ENCODE data around the gene SNX20.

The SNX20 gene

GRCh38 chr16:50681021-50681885, at the start of gene SNX20:
SNX20 (minus strand) TSS chr16:50681312; CDS start chr16:50677526, 3,786 bp downstream.
- DNase-seq (ENCODE audit: low read depth in 1 of 2, low spot score in 1 of 2): peak; percentile 31 to 54

- DNase-seq (ENCODE audit: low read depth in 1 of 2, low spot score in 1 of 2): no peak
These were observed 43.2 kb upstream of the SNX20 start for GRCh38 chr16:50724306-50724705.

- no peak for DNase-seq (ENCODE audit: low read depth in 1 of 2, low spot score in 1 of 2)
These were observed 41.8 kb upstream of the SNX20 start for GRCh38 chr16:50722960-50723359.

GRCh38 chr16:50722405-50722737, 41.3 kb upstream of the SNX20 start:
- DNase-seq (ENCODE audit: low read depth in 1 of 2, low spot score in 1 of 2): no peak

GRCh38 chr16:50721549-50722404, 40.7 kb upstream of the SNX20 start:
- DNase-seq (ENCODE audit: low read depth in 1 of 2, low spot score in 1 of 2): no peak

GRCh38 chr16:50719401-50720337, 38.6 kb upstream of the SNX20 start:
- no peak for DNase-seq (ENCODE audit: low read depth in 1 of 2, low spot score in 1 of 2)

- DNase-seq (ENCODE audit: low read depth in 1 of 2, low spot score in 1 of 2): no peak
These were observed 37.8 kb upstream of the SNX20 start for GRCh38 chr16:50718761-50719400.

- DNase-seq (ENCODE audit: low read depth in 1 of 2, low spot score in 1 of 2): no peak
These were observed 37.1 kb upstream of the SNX20 start for GRCh38 chr16:50718061-50718760.

GRCh38 chr16:50717494-50717893, 36.4 kb upstream of the SNX20 start:
- DNase-seq (ENCODE audit: low read depth in 1 of 2, low spot score in 1 of 2): no peak

GRCh38 chr16:50717091-50717490, 36.0 kb upstream of the SNX20 start:
- no peak for DNase-seq (ENCODE audit: low read depth in 1 of 2, low spot score in 1 of 2)

- no peak for DNase-seq (ENCODE audit: low read depth in 1 of 2, low spot score in 1 of 2)
These were observed 31.8 kb upstream of the SNX20 start for GRCh38 chr16:50712956-50713355.

- DNase-seq (ENCODE audit: low read depth in 1 of 2, low spot score in 1 of 2): no peak
These were observed 31.4 kb upstream of the SNX20 start for GRCh38 chr16:50712560-50712898.

GRCh38 chr16:50711862-50712559, 30.9 kb upstream of the SNX20 start:
- DNase-seq (ENCODE audit: low read depth in 1 of 2, low spot score in 1 of 2): no peak

GRCh38 chr16:50711040-50711439, 29.9 kb upstream of the SNX20 start:
- no peak for DNase-seq (ENCODE audit: low read depth in 1 of 2, low spot score in 1 of 2)

GRCh38 chr16:50709980-50710379, 28.9 kb upstream of the SNX20 start:
- no peak for DNase-seq (ENCODE audit: low read depth in 1 of 2, low spot score in 1 of 2)

GRCh38 chr16:50709061-50709684, 28.1 kb upstream of the SNX20 start:
- no peak for DNase-seq (ENCODE audit: low read depth in 1 of 2, low spot score in 1 of 2)

- no peak for DNase-seq (ENCODE audit: low read depth in 1 of 2, low spot score in 1 of 2)
These were observed 27.4 kb upstream of the SNX20 start for GRCh38 chr16:50708373-50709060.

GRCh38 chr16:50706250-50706649, 25.1 kb upstream of the SNX20 start:
- DNase-seq (ENCODE audit: low read depth in 1 of 2, low spot score in 1 of 2): no peak
